ENCODE measurements around the gene MBNL1. TPM values are rescaled to one million over a fixed set of nuclear protein-coding genes. Genes with fewer than 3 reads are reported as not detected.

MBNL1 gene
- total and polyA plus RNA-seq, 2 of the 13 experiments (the other 11 are each of a cell fraction or from before 2014, with no cell fraction given) = 27.1 to 55.4 TPM

GRCh38 chr3:152377184-152377570 lies 108.4 kb downstream of the MBNL1 start (continued):
- TF ChIP-seq ZBTB39 (CRISPR knock-in tag; IDR thresholded peaks at IDR 0.05) = no peak
- TF ChIP-seq ZNF878 (CRISPR knock-in tag; IDR thresholded peaks at IDR 0.05) = no peak
- TF ChIP-seq ZNF253 (CRISPR knock-in tag; IDR thresholded peaks at IDR 0.05; ENCODE audit: borderline replicate concordance) = no peak
- no peak for TF ChIP-seq XBP1 (CRISPR knock-in tag; IDR thresholded peaks at IDR 0.05)

- intact Hi-C loops (cut with micrococcal nuclease; ENCODE audit: unreplicated experiment) (loop anchor here (5.0 kb wide), 2 partner anchors 52 to 107 kb away; no protein-coding TSS in a partner anchor), in situ Hi-C loops (cut with HindIII; ENCODE audit: extremely low pct_ligation_motif_present, low pct_unique_long_range_greater_than_20kb) (no loop called here)
- CTCF ChIA-PET (ENCODE audit: low intra/inter-chr PET ratio, low total read pairs) = no interaction called here
- peaks cover 33% of the 10 kb centered on the region for H3K79me2 ChIP-seq (ENCODE audit: insufficient read depth, low read length)
- no peak for TF ChIP-seq ZNF362 (CRISPR knock-in tag; IDR thresholded peaks at IDR 0.05; ENCODE audit: borderline replicate concordance)
- no peak overlapping the region for H3K27ac ChIP-seq (ENCODE audit: extremely low read length, insufficient read depth, low read length)
- no TSS peak for BruUV-seq (replicated peaks)
- peaks cover 42% of the 10 kb centered on the region for H3K4me1 ChIP-seq (ENCODE audit: insufficient read depth, low read length)
- H3K9me3 ChIP-seq (ENCODE audit: low read length) = no peaks in the 10 kb centered on the region
- no peaks in the 10 kb centered on the region; the same call in 1 of the 2 replicates for H4K20me1 ChIP-seq (ENCODE audit: insufficient read depth, low read length)
- DNase-seq (ENCODE audit: low spot score) = no peak
- no peak overlapping the region for H2AFZ ChIP-seq (ENCODE audit: low read length)
- no peak overlapping the region for H3K4me2 ChIP-seq (ENCODE audit: low read depth, low read length)
- FAIRE-seq = no peak
- POLR2A ChIA-PET = no interaction called here
- ATAC-seq = no peak
- H3K27me3 ChIP-seq (ENCODE audit: control insufficient read depth in 1 of 2, insufficient read depth in 2 of 2, low read length in 2 of 2) = no peaks in the 10 kb centered on the region
- no peak overlapping the region for H3K9ac ChIP-seq (ENCODE audit: insufficient read depth, low read depth, low read length)
- H3K36me3 ChIP-seq (replicated peaks in 1 of 2; ENCODE audit: control insufficient read depth in 1 of 2, insufficient read depth in 2 of 2, low read length in 2 of 2) = no peaks in the 10 kb centered on the region
- H3K4me3 ChIP-seq (replicated peaks in 1 of 3; ENCODE audit: insufficient read depth in 1 of 3, low read depth in 2 of 3, low read length in 3 of 3) = no peak overlapping the region
- 96% methylated on average over 4 of the region's 4 CpGs for WGBS (ENCODE audit: low lambda C conversion rate)
Observed at GRCh38 chr3:152379415-152380042, 110.8 kb downstream of the MBNL1 start.
